22Rv1 (cell line): Measurements from ENCODE around the gene NADK.
"Not testable (repeated sequence)": the region's sequence is repeated elsewhere in the genome, so short reads cannot be mapped to it uniquely, and the experiment has no call there.

Source experiments
- ZFX ChIP-seq: fragments of 450-650 bp; IDR thresholded peaks from 2 replicates; pipeline ENCODE4 v1.6.1; 2017; ENCODE audit warnings: antibody characterized with exemption, borderline replicate concordance
- TF ChIP-seq, protein P1 (sequence below): fragments of 450-650 bp; IDR thresholded peaks from 2 replicates; pipeline ENCODE4 v1.5.1; 2017; ENCODE audit warnings: mild to moderate bottlenecking

DNA sequence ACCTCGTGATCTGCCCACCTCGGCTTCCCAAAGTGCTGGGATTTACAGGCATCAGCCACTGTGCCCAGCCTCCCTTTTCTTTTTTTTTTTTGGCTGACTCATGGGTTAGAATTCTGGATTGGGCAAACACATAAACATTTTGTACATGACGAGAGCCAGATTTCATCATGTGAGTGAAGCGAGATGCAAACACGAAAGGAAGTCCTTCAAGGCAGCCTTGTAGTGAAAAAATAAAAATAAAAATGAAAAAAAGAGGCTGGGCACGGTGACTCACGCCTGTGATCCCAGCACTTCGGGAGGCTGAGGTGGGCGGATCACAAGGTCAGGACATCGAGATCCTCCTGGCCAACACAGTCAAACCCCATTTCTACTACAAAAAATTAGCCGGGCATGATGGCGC, 37.3 kb downstream of the NADK start:
- TF ChIP-seq, protein P1, sequence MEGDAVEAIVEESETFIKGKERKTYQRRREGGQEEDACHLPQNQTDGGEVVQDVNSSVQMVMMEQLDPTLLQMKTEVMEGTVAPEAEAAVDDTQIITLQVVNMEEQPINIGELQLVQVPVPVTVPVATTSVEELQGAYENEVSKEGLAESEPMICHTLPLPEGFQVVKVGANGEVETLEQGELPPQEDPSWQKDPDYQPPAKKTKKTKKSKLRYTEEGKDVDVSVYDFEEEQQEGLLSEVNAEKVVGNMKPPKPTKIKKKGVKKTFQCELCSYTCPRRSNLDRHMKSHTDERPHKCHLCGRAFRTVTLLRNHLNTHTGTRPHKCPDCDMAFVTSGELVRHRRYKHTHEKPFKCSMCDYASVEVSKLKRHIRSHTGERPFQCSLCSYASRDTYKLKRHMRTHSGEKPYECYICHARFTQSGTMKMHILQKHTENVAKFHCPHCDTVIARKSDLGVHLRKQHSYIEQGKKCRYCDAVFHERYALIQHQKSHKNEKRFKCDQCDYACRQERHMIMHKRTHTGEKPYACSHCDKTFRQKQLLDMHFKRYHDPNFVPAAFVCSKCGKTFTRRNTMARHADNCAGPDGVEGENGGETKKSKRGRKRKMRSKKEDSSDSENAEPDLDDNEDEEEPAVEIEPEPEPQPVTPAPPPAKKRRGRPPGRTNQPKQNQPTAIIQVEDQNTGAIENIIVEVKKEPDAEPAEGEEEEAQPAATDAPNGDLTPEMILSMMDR: not testable (repeated sequence)
- TF ChIP-seq ZFX: not testable (repeated sequence)
